ENCODE measurements around the gene KCNH6. TPM values are rescaled to one million over a fixed set of nuclear protein-coding genes. Genes with fewer than 3 reads are reported as not detected.

The KCNH6 gene
- total RNA-seq, 4 donors from 2014 or later, result not detected

GRCh38 chr17:63476459-63476853 lies 46.7 kb upstream of the KCNH6 start:
- Histone ChIP-seq H3K27me3 (peaks cover 0 to 61% (median 22%) of the 10 kb centered on the region in 4 donors), H3K4me3 (peak overlapping the region; percentile 60 to 72 (median 65)), H3K27ac (replicated peaks in 1 of 4) (peak overlapping the region; percentile 13 to 41 (median 21)), H3K4me1 (peaks cover 33 to 49% (median 43%) of the 10 kb centered on the region in 4 donors), H3K9me3 (no peaks in the 10 kb centered on the region), H3K36me3 (no peaks in the 10 kb centered on the region)
- intact Hi-C loops (cut with DNase I), result loop anchor here (5.0 kb wide), 1 partner anchor 39 kb away; no protein-coding TSS in a partner anchor
- no peak for TF ChIP-seq POLR2AphosphoS5 (IDR thresholded peaks at IDR 0.05)
- TF ChIP-seq EP300 (IDR thresholded peaks at IDR 0.05), result no peak
- TF ChIP-seq POLR2A (IDR thresholded peaks at IDR 0.05; ENCODE audit: low read depth), result no peak
- no peak for TF ChIP-seq CTCF (IDR thresholded peaks at IDR 0.05)
- WGBS, result no CpG with 5 or more reads among the region's 36 CpGs
- no peak for DNase-seq (ENCODE audit: extremely low spot score)

- Histone ChIP-seq H3K9me3 (no peaks in the 10 kb centered on the region), H3K27me3 (peaks cover 0 to 65% (median 22%) of the 10 kb centered on the region in 4 donors), H3K36me3 (no peaks in the 10 kb centered on the region), H3K4me3 (peak within 1 kb of the TSS; percentile 60 to 72 (median 65)), H3K4me1 (peaks cover 33 to 49% (median 43%) of the 10 kb centered on the region in 4 donors), H3K27ac (replicated peaks in 1 of 4) (peak within 1 kb of the TSS; percentile 13 to 41 (median 24))
- intact Hi-C loops (cut with DNase I), result loop anchor here (5.0 kb wide), 1 partner anchor 40 kb away; no protein-coding TSS in a partner anchor
- TF ChIP-seq POLR2AphosphoS5 (IDR thresholded peaks at IDR 0.05) (no peak), POLR2A (IDR thresholded peaks at IDR 0.05; ENCODE audit: low read depth) (no peak)
- WGBS, result under 1% methylated on average over 24 of the region's 78 CpGs
- DNase-seq (ENCODE audit: extremely low spot score), result no peak
These were observed 46.2 kb upstream of the KCNH6 start, which contains the start of gene ACE for GRCh38 chr17:63476854-63477479. TSS of gene ACE (plus strand) at chr17:63477061. CDS start at chr17:63477095, 34 bp downstream.

- no peak for DNase-seq (ENCODE audit: extremely low spot score)
- Histone ChIP-seq H3K9me3 (no peaks in the 10 kb centered on the region), H3K4me3 (peak overlapping the region; percentile 60 to 72 (median 65)), H3K27ac (replicated peaks in 1 of 4) (peak overlapping the region in 2 of 4 donors; percentile 23 to 25), H3K27me3 (peaks cover 0 to 72% (median 22%) of the 10 kb centered on the region in 4 donors), H3K36me3 (peaks cover 0 to 3% (median 0%) of the 10 kb centered on the region in 4 donors), H3K4me1 (peaks cover 33 to 49% (median 43%) of the 10 kb centered on the region in 4 donors)
- intact Hi-C loops (cut with DNase I), result loop anchor here (5.0 kb wide), 1 partner anchor 40 kb away; no protein-coding TSS in a partner anchor
- WGBS, result 12% methylated on average over 18 of the region's 44 CpGs
- no peak for TF ChIP-seq CTCF (IDR thresholded peaks at IDR 0.05)
- TF ChIP-seq POLR2A (IDR thresholded peaks at IDR 0.05; ENCODE audit: low read depth), result no peak
These were observed 45.4 kb upstream of the KCNH6 start for GRCh38 chr17:63477480-63478440.

- intact Hi-C loops (cut with DNase I), result loop anchor here (5.0 kb wide), 1 partner anchor 42 kb away; no protein-coding TSS in a partner anchor
- Histone ChIP-seq H3K9me3 (no peaks in the 10 kb centered on the region), H3K27me3 (peaks cover 0 to 72% (median 22%) of the 10 kb centered on the region in 4 donors), H3K4me3 (no peak overlapping the region), H3K27ac (replicated peaks in 1 of 4) (no peak overlapping the region), H3K4me1 (peaks cover 33 to 47% (median 42%) of the 10 kb centered on the region in 4 donors), H3K36me3 (peaks cover 0 to 5% (median 0%) of the 10 kb centered on the region in 4 donors)
- WGBS, result 75% methylated on average over 10 of the region's 16 CpGs
- peak; percentile 53 to 66 (median 53) for TF ChIP-seq CTCF (IDR thresholded peaks at IDR 0.05)
- TF ChIP-seq POLR2AphosphoS5 (IDR thresholded peaks at IDR 0.05), result peak in 1 of 2 donors; percentile 15
- no peak for TF ChIP-seq EP300 (IDR thresholded peaks at IDR 0.05)
- DNase-seq (ENCODE audit: extremely low spot score), result no peak
These were observed 44.2 kb upstream of the KCNH6 start for GRCh38 chr17:63478814-63479494.

Measured in esophagus muscularis mucosa (tissue), 4 donors.